Spleen (tissue), 7 donors: Measurements from ENCODE around the gene GRAMD1B.

Source experiments
- CTCF ChIP-seq, 11 experiments: fragments of 200-600 bp in 7 of 11; fragments of 450-650 bp in 4 of 11; sonication (generic) in 4 of 11; IDR thresholded peaks in 8 of 11; conservative IDR thresholded peaks in 3 of 11; 1 replicate in 7 of 11; 2 replicates in 4 of 11; pipeline versions ENCODE4 v1.4.0 to v1.8.0; 2016 to 2021; ENCODE audit warnings: antibody characterized with exemption in 11 of 11, inconsistent platforms in 4 of 11, mild to moderate bottlenecking in 1 of 11
- POLR2A ChIP-seq, 3 donors: fragments of 450-650 bp; IDR thresholded peaks; one replicate each; pipeline ENCODE4 v1.5.1; 2017; ENCODE audit warnings: antibody characterized with exemption in 3 of 3, mild to moderate bottlenecking in 1 of 3
- POLR2AphosphoS5 ChIP-seq, 3 donors: sonication (generic); formaldehyde crosslinking; IDR thresholded peaks; one replicate each; pipeline ENCODE4 v1.5.1; 2017; ENCODE audit warnings: antibody characterized with exemption in 3 of 3
- donor health status: DM: no; HTN: no; CAD: no; lungs with moderate emphysema.
- donor health status: DM: no; HTN: no; CAD: no.
- donor health status: DM: no; HTN: no; CAD: no.

- no peak for TF ChIP-seq CTCF (IDR thresholded peaks at IDR 0.05 in 8 of 11, conservative IDR thresholded peaks at IDR 0.05 in 3 of 11)
- no peak for TF ChIP-seq POLR2AphosphoS5 (IDR thresholded peaks at IDR 0.05)
- TF ChIP-seq POLR2A (IDR thresholded peaks at IDR 0.05), result no peak
These were observed 36.6 kb upstream of the GRAMD1B start for GRCh38 chr11:123393312-123393927.
